ENCODE results near the gene ENTPD6.

GRCh38 chr20:25147716-25148115 is 47.8 kb upstream of the ENTPD6 start:
- TF ChIP-seq CTCF (IDR thresholded peaks at IDR 0.05) (no peak), EZH2 (IDR thresholded peaks at IDR 0.05; ENCODE audit: borderline replicate concordance, insufficient read depth, low read depth, low read length, poor library complexity, severe bottlenecking) (no peak)

Data from B cell (primary cell).